ENCODE results near the gene SERPINE3.

SERPINE3 gene

GRCh38 chr13:51357928-51358595, 18.6 kb downstream of the SERPINE3 start:
- Histone ChIP-seq H3K27ac (ENCODE audit: low read depth in 2 of 2, low read length in 2 of 2) (no peak overlapping the region), H3K9ac (ENCODE audit: low read depth in 1 of 2, low read length in 2 of 2) (no peak overlapping the region), H3K27me3 (ENCODE audit: control insufficient read depth in 2 of 2, insufficient read depth in 2 of 2, low read length in 2 of 2) (no peaks in the 10 kb centered on the region), H3K36me3 (ENCODE audit: control insufficient read depth in 2 of 2, insufficient read depth in 2 of 2, low read length in 2 of 2) (no peaks in the 10 kb centered on the region), H3K9me3 (ENCODE audit: control insufficient read depth in 2 of 2, low read length in 2 of 2) (no peaks in the 10 kb centered on the region), H3K4me3 (ENCODE audit: low read length in 2 of 2) (no peak overlapping the region), H3K4me1 (ENCODE audit: control insufficient read depth in 2 of 2, insufficient read depth in 2 of 2, low read length in 2 of 2) (no peaks in the 10 kb centered on the region)

GRCh38 chr13:51359352-51359751, 19.9 kb downstream of the SERPINE3 start:
- H3K36me3 ChIP-seq (ENCODE audit: control insufficient read depth in 2 of 2, insufficient read depth in 2 of 2, low read length in 2 of 2): peaks cover 0 to under 1% of the 10 kb centered on the region in 2 donors
- no peak overlapping the region for H3K4me3 ChIP-seq (ENCODE audit: low read length in 2 of 2)
- H3K27ac ChIP-seq (ENCODE audit: low read depth in 2 of 2, low read length in 2 of 2): no peak overlapping the region
- no peaks in the 10 kb centered on the region for H3K4me1 ChIP-seq (ENCODE audit: control insufficient read depth in 2 of 2, insufficient read depth in 2 of 2, low read length in 2 of 2)
- no peak overlapping the region for H3K9ac ChIP-seq (ENCODE audit: low read depth in 1 of 2, low read length in 2 of 2)
- H3K9me3 ChIP-seq (ENCODE audit: control insufficient read depth in 2 of 2, low read length in 2 of 2): no peaks in the 10 kb centered on the region
- H3K27me3 ChIP-seq (ENCODE audit: control insufficient read depth in 2 of 2, insufficient read depth in 2 of 2, low read length in 2 of 2): no peaks in the 10 kb centered on the region

- peaks cover 5 to 6% of the 10 kb centered on the region in 2 donors for H3K36me3 ChIP-seq (ENCODE audit: control insufficient read depth in 2 of 2, insufficient read depth in 2 of 2, low read length in 2 of 2)
- no peak overlapping the region for H3K4me3 ChIP-seq (ENCODE audit: low read length in 2 of 2)
- no peaks in the 10 kb centered on the region for H3K9me3 ChIP-seq (ENCODE audit: control insufficient read depth in 2 of 2, low read length in 2 of 2)
- H3K27me3 ChIP-seq (ENCODE audit: control insufficient read depth in 2 of 2, insufficient read depth in 2 of 2, low read length in 2 of 2): no peaks in the 10 kb centered on the region
- no peak overlapping the region for H3K9ac ChIP-seq (ENCODE audit: low read depth in 1 of 2, low read length in 2 of 2)
- no peaks in the 10 kb centered on the region for H3K4me1 ChIP-seq (ENCODE audit: control insufficient read depth in 2 of 2, insufficient read depth in 2 of 2, low read length in 2 of 2)
- H3K27ac ChIP-seq (ENCODE audit: low read depth in 2 of 2, low read length in 2 of 2): no peak overlapping the region
Measured at GRCh38 chr13:51360489-51360888, 21.0 kb downstream of the SERPINE3 start.

GRCh38 chr13:51361106-51361505, 21.6 kb downstream of the SERPINE3 start:
- Histone ChIP-seq H3K9me3 (ENCODE audit: control insufficient read depth in 2 of 2, low read length in 2 of 2) (no peaks in the 10 kb centered on the region), H3K9ac (ENCODE audit: low read depth in 1 of 2, low read length in 2 of 2) (no peak overlapping the region), H3K4me3 (ENCODE audit: low read length in 2 of 2) (no peak overlapping the region), H3K27me3 (ENCODE audit: control insufficient read depth in 2 of 2, insufficient read depth in 2 of 2, low read length in 2 of 2) (no peaks in the 10 kb centered on the region), H3K36me3 (ENCODE audit: control insufficient read depth in 2 of 2, insufficient read depth in 2 of 2, low read length in 2 of 2) (peaks cover 6 to 8% of the 10 kb centered on the region in 2 donors), H3K27ac (ENCODE audit: low read depth in 2 of 2, low read length in 2 of 2) (no peak overlapping the region), H3K4me1 (ENCODE audit: control insufficient read depth in 2 of 2, insufficient read depth in 2 of 2, low read length in 2 of 2) (no peaks in the 10 kb centered on the region)

GRCh38 chr13:51363625-51364024, 24.1 kb downstream of the SERPINE3 start:
- no peaks in the 10 kb centered on the region for H3K27me3 ChIP-seq (ENCODE audit: control insufficient read depth in 2 of 2, insufficient read depth in 2 of 2, low read length in 2 of 2)
- no peaks in the 10 kb centered on the region for H3K9me3 ChIP-seq (ENCODE audit: control insufficient read depth in 2 of 2, low read length in 2 of 2)
- no peak overlapping the region for H3K9ac ChIP-seq (ENCODE audit: low read depth in 1 of 2, low read length in 2 of 2)
- no peak overlapping the region for H3K27ac ChIP-seq (ENCODE audit: low read depth in 2 of 2, low read length in 2 of 2)
- peaks cover 16 to 25% of the 10 kb centered on the region in 2 donors for H3K36me3 ChIP-seq (ENCODE audit: control insufficient read depth in 2 of 2, insufficient read depth in 2 of 2, low read length in 2 of 2)
- no peak overlapping the region for H3K4me3 ChIP-seq (ENCODE audit: low read length in 2 of 2)
- no peaks in the 10 kb centered on the region for H3K4me1 ChIP-seq (ENCODE audit: control insufficient read depth in 2 of 2, insufficient read depth in 2 of 2, low read length in 2 of 2)

GRCh38 chr13:51364404-51365008, 25.0 kb downstream of the SERPINE3 start:
- H3K36me3 ChIP-seq (ENCODE audit: control insufficient read depth in 2 of 2, insufficient read depth in 2 of 2, low read length in 2 of 2): peaks cover 23 to 31% of the 10 kb centered on the region in 2 donors
- H3K4me1 ChIP-seq (ENCODE audit: control insufficient read depth in 2 of 2, insufficient read depth in 2 of 2, low read length in 2 of 2): no peaks in the 10 kb centered on the region
- H3K4me3 ChIP-seq (ENCODE audit: low read length in 2 of 2): no peak overlapping the region
- no peaks in the 10 kb centered on the region for H3K9me3 ChIP-seq (ENCODE audit: control insufficient read depth in 2 of 2, low read length in 2 of 2)
- H3K27ac ChIP-seq (ENCODE audit: low read depth in 2 of 2, low read length in 2 of 2): no peak overlapping the region
- no peak overlapping the region for H3K9ac ChIP-seq (ENCODE audit: low read depth in 1 of 2, low read length in 2 of 2)
- H3K27me3 ChIP-seq (ENCODE audit: control insufficient read depth in 2 of 2, insufficient read depth in 2 of 2, low read length in 2 of 2): no peaks in the 10 kb centered on the region

- no peaks in the 10 kb centered on the region for H3K27me3 ChIP-seq (ENCODE audit: control insufficient read depth in 2 of 2, insufficient read depth in 2 of 2, low read length in 2 of 2)
- H3K9ac ChIP-seq (ENCODE audit: low read depth in 1 of 2, low read length in 2 of 2): no peak overlapping the region
- no peaks in the 10 kb centered on the region for H3K4me1 ChIP-seq (ENCODE audit: control insufficient read depth in 2 of 2, insufficient read depth in 2 of 2, low read length in 2 of 2)
- H3K27ac ChIP-seq (ENCODE audit: low read depth in 2 of 2, low read length in 2 of 2): no peak overlapping the region
- no peaks in the 10 kb centered on the region for H3K9me3 ChIP-seq (ENCODE audit: control insufficient read depth in 2 of 2, low read length in 2 of 2)
- peaks cover 46 to 52% of the 10 kb centered on the region in 2 donors for H3K36me3 ChIP-seq (ENCODE audit: control insufficient read depth in 2 of 2, insufficient read depth in 2 of 2, low read length in 2 of 2)
- H3K4me3 ChIP-seq (ENCODE audit: low read length in 2 of 2): no peak overlapping the region
Measured at GRCh38 chr13:51370116-51370515, 30.6 kb downstream of the SERPINE3 start.

- no peaks in the 10 kb centered on the region for H3K27me3 ChIP-seq (ENCODE audit: control insufficient read depth in 2 of 2, insufficient read depth in 2 of 2, low read length in 2 of 2)
- H3K27ac ChIP-seq (ENCODE audit: low read depth in 2 of 2, low read length in 2 of 2): no peak overlapping the region
- H3K36me3 ChIP-seq (ENCODE audit: control insufficient read depth in 2 of 2, insufficient read depth in 2 of 2, low read length in 2 of 2): peaks cover 46 to 52% of the 10 kb centered on the region in 2 donors
- no peak overlapping the region for H3K4me3 ChIP-seq (ENCODE audit: low read length in 2 of 2)
- H3K9me3 ChIP-seq (ENCODE audit: control insufficient read depth in 2 of 2, low read length in 2 of 2): no peaks in the 10 kb centered on the region
- H3K9ac ChIP-seq (ENCODE audit: low read depth in 1 of 2, low read length in 2 of 2): no peak overlapping the region
- H3K4me1 ChIP-seq (ENCODE audit: control insufficient read depth in 2 of 2, insufficient read depth in 2 of 2, low read length in 2 of 2): no peaks in the 10 kb centered on the region
Measured at GRCh38 chr13:51370811-51371210, 31.3 kb downstream of the SERPINE3 start.

GRCh38 chr13:51371768-51372399, 32.4 kb downstream of the SERPINE3 start:
- H3K9me3 ChIP-seq (ENCODE audit: control insufficient read depth in 2 of 2, low read length in 2 of 2): no peaks in the 10 kb centered on the region
- H3K27ac ChIP-seq (ENCODE audit: low read depth in 2 of 2, low read length in 2 of 2): no peak overlapping the region
- no peaks in the 10 kb centered on the region for H3K4me1 ChIP-seq (ENCODE audit: control insufficient read depth in 2 of 2, insufficient read depth in 2 of 2, low read length in 2 of 2)
- H3K27me3 ChIP-seq (ENCODE audit: control insufficient read depth in 2 of 2, insufficient read depth in 2 of 2, low read length in 2 of 2): no peaks in the 10 kb centered on the region
- H3K4me3 ChIP-seq (ENCODE audit: low read length in 2 of 2): no peak overlapping the region
- H3K9ac ChIP-seq (ENCODE audit: low read depth in 1 of 2, low read length in 2 of 2): no peak overlapping the region
- peaks cover 46 to 50% of the 10 kb centered on the region in 2 donors for H3K36me3 ChIP-seq (ENCODE audit: control insufficient read depth in 2 of 2, insufficient read depth in 2 of 2, low read length in 2 of 2)

- Histone ChIP-seq H3K9ac (ENCODE audit: low read depth in 1 of 2, low read length in 2 of 2) (no peak overlapping the region), H3K9me3 (ENCODE audit: control insufficient read depth in 2 of 2, low read length in 2 of 2) (no peaks in the 10 kb centered on the region), H3K4me3 (ENCODE audit: low read length in 2 of 2) (no peak overlapping the region), H3K27me3 (ENCODE audit: control insufficient read depth in 2 of 2, insufficient read depth in 2 of 2, low read length in 2 of 2) (no peaks in the 10 kb centered on the region), H3K27ac (ENCODE audit: low read depth in 2 of 2, low read length in 2 of 2) (no peak overlapping the region), H3K4me1 (ENCODE audit: control insufficient read depth in 2 of 2, insufficient read depth in 2 of 2, low read length in 2 of 2) (no peaks in the 10 kb centered on the region), H3K36me3 (ENCODE audit: control insufficient read depth in 2 of 2, insufficient read depth in 2 of 2, low read length in 2 of 2) (peaks cover 48 to 51% of the 10 kb centered on the region in 2 donors)
Measured at GRCh38 chr13:51373451-51373850, 34.0 kb downstream of the SERPINE3 start.

All from mucosa of rectum (tissue), 2 donors.